SK-N-SH (cell line): ENCODE data around the gene HSD3B7. TPM values are rescaled to one million over a fixed set of nuclear protein-coding genes. Genes with fewer than 3 reads are reported as not detected.
A peak's percentile ranks its signal among the peaks of the same experiment; 100 is the strongest.
"Not testable (repeated sequence)": the region's sequence is repeated elsewhere in the genome, so short reads cannot be mapped to it uniquely, and the experiment has no call there.

Source experiments
- CTCF ChIA-PET: fragments of 300-600, 350-600 bp; formaldehyde crosslinking; extraction: SDS; loops from one replicate; lab custom pipeline; 2021; lab: Yijun Ruan, JAX
- POLR2A ChIA-PET: fragments of 350-600 bp; sonication (Branson Sonifier 250); formaldehyde crosslinking; extraction: SDS; loops from one replicate; lab custom pipeline; 2020; ENCODE audit warnings: antibody characterized with exemption, inconsistent platforms; lab: Yijun Ruan, JAX
- DNase-seq: peaks from one replicate; pipeline ENCODE4 v3.0.0; 2012
- H2AFZ ChIP-seq: fragments of 200-600 bp; sonication (generic); 2 replicates; pipeline ENCODE4 v1.8.1; 2016; ENCODE audit warnings: antibody characterized with exemption, mild to moderate bottlenecking, low read depth
- H3F3A ChIP-seq: fragments of 200-600 bp; sonication (generic); replicated peaks from 2 replicates; pipeline ENCODE3; 2016; ENCODE audit warnings: antibody characterized with exemption, mild to moderate bottlenecking; ENCODE audit not compliant: insufficient read depth
- H3K27ac ChIP-seq, 2 experiments: fragments of 200-500 bp in 1 of 2; fragments of 200-600 bp in 1 of 2; sonication (Bioruptor generic) in 1 of 2; sonication (generic), shearing (Covaris generic) in 1 of 2; 2 replicates each; pipeline versions ENCODE4 v1.5.1 to v1.6.1; 2014 to 2016; ENCODE audit warnings: low read depth in 2 of 2, inconsistent platforms in 1 of 2, low read length in 1 of 2, mild to moderate bottlenecking in 1 of 2, mixed read lengths in 1 of 2
- H3K27me3 ChIP-seq: fragments of 200-600 bp; sonication (generic), shearing (Covaris generic); 2 replicates; pipeline ENCODE4 v1.6.1; 2016; ENCODE audit warnings: mixed run types; ENCODE audit not compliant: insufficient read depth
- H3K36me3 ChIP-seq, 2 experiments: fragments of 200-500 bp in 1 of 2; fragments of 200-600 bp in 1 of 2; sonication (Bioruptor generic) in 1 of 2; sonication (generic) in 1 of 2; replicated peaks in 1 of 2; 2 replicates each; pipeline versions ENCODE3 to v1.5.1; 2014 to 2016; ENCODE audit warnings: low read length in 1 of 2, mild to moderate bottlenecking in 1 of 2; ENCODE audit not compliant: insufficient read depth in 2 of 2, control insufficient read depth in 1 of 2
- H3K4me1 ChIP-seq, 2 experiments: fragments of 200-500 bp in 1 of 2; fragments of 200-600 bp in 1 of 2; sonication (Bioruptor generic) in 1 of 2; sonication (generic), shearing (Covaris generic) in 1 of 2; 2 replicates each; pipeline versions ENCODE4 v1.5.1 to v1.6.1; 2014 to 2016; ENCODE audit warnings: low read depth in 1 of 2, low read length in 1 of 2, mixed run types in 1 of 2; ENCODE audit not compliant: insufficient read depth in 2 of 2, control insufficient read depth in 1 of 2
- H3K4me2 ChIP-seq: fragments of 200-600 bp; sonication (generic), shearing (Covaris generic); 2 replicates; pipeline ENCODE4 v1.6.1; 2017; ENCODE audit warnings: mixed run types
- H3K4me3 ChIP-seq, 2 experiments: fragments of 200-500 bp in 1 of 2; fragments of 200-600 bp in 1 of 2; sonication (Bioruptor generic) in 1 of 2; sonication (generic), shearing (Covaris generic) in 1 of 2; 2 replicates each; pipeline versions ENCODE4 v1.5.1 to v1.8.1; 2014 to 2016; ENCODE audit warnings: low read depth in 2 of 2, inconsistent platforms in 1 of 2, low read length in 1 of 2, mild to moderate bottlenecking in 1 of 2, mixed read lengths in 1 of 2, moderate library complexity in 1 of 2
- H3K79me2 ChIP-seq: fragments of 200-600 bp; sonication (generic); 2 replicates; pipeline ENCODE4 v1.8.1; 2017; ENCODE audit warnings: mild to moderate bottlenecking; ENCODE audit not compliant: insufficient read depth
- H3K9ac ChIP-seq: fragments of 200-600 bp; sonication (generic); 2 replicates; pipeline ENCODE4 v1.6.1; 2017; ENCODE audit warnings: mixed run types
- H3K9me2 ChIP-seq: fragments of 200-600 bp; sonication (generic); 2 replicates; pipeline ENCODE4 v1.6.1; 2017; ENCODE audit warnings: mixed run types
- H3K9me3 ChIP-seq: fragments of 200-600 bp; sonication (generic); 2 replicates; pipeline ENCODE4 v1.6.1; 2017; ENCODE audit warnings: mixed run types, mild to moderate bottlenecking, moderate library complexity
- H4K20me1 ChIP-seq: fragments of 200-600 bp; sonication (generic); 2 replicates; pipeline ENCODE4 v1.6.1; 2017; ENCODE audit warnings: mild to moderate bottlenecking, mixed run types; ENCODE audit not compliant: insufficient read depth
- CHD2 ChIP-seq: fragments of 150-350 bp; IDR thresholded peaks from 2 replicates; pipeline ENCODE4 v1.6.1; 2018; ENCODE audit warnings: low read length; ENCODE audit not compliant: partially characterized antibody
- EP300 ChIP-seq, 2 experiments: IDR thresholded peaks; 2 replicates each; pipeline versions ENCODE4 v1.4.0 to v1.6.1; 2012; ENCODE audit warnings: borderline replicate concordance in 1 of 2, low read depth in 1 of 2, low read length in 1 of 2
- EZH2phosphoT487 ChIP-seq: fragments of 200-600 bp; sonication (generic); IDR thresholded peaks from 2 replicates; pipeline ENCODE4 v1.6.1; 2017; ENCODE audit warnings: low read depth, mixed run types, mild to moderate bottlenecking, antibody characterized with exemption, moderate library complexity, borderline replicate concordance
- FOSL2 ChIP-seq: IDR thresholded peaks from 2 replicates; pipeline ENCODE4 v1.4.0; 2012; ENCODE audit warnings: low read depth, mild to moderate bottlenecking, moderate library complexity, borderline replicate concordance
- FOXJ3 ChIP-seq: sonication (generic); formaldehyde crosslinking; IDR thresholded peaks from 2 replicates; pipeline ENCODE4 v1.5.1; 2020; ENCODE audit warnings: mild to moderate bottlenecking, missing genetic modification reagents
- GABPA ChIP-seq: IDR thresholded peaks from 2 replicates; pipeline ENCODE4 v1.4.0; 2012; ENCODE audit warnings: low read depth, mild to moderate bottlenecking
- GATA2 ChIP-seq: sonication (generic); formaldehyde crosslinking; IDR thresholded peaks from 2 replicates; pipeline ENCODE4 v1.5.0; 2020; ENCODE audit warnings: mild to moderate bottlenecking, missing genetic modification reagents
- MEF2A ChIP-seq: IDR thresholded peaks from 2 replicates; pipeline ENCODE4 v1.4.0; 2012; ENCODE audit warnings: low read depth, borderline replicate concordance
- MXI1 ChIP-seq: IDR thresholded peaks from 2 replicates; pipeline ENCODE4 v1.6.1; 2012; ENCODE audit warnings: mild to moderate bottlenecking, low read depth, low read length, improper control_type of control experiment
- NFIC ChIP-seq: IDR thresholded peaks from 2 replicates; pipeline ENCODE4 v1.4.0; 2012; ENCODE audit warnings: borderline replicate concordance
- NRF1 ChIP-seq: IDR thresholded peaks from 2 replicates; pipeline ENCODE4 v1.6.1; 2012; ENCODE audit warnings: low read depth, mild to moderate bottlenecking, low read length
- POLR2AphosphoS5 ChIP-seq: IDR thresholded peaks from 2 replicates; pipeline ENCODE4 v1.6.1; 2012; ENCODE audit warnings: low read depth, low read length
- RAD21 ChIP-seq: IDR thresholded peaks from 2 replicates; pipeline ENCODE4 v1.6.1; 2012; ENCODE audit warnings: mild to moderate bottlenecking, low read length
- RFX5 ChIP-seq: IDR thresholded peaks from 2 replicates; pipeline ENCODE4 v1.6.1; 2012; ENCODE audit warnings: mild to moderate bottlenecking, improper control_type of control experiment, low read length
- TAF1 ChIP-seq: IDR thresholded peaks from 2 replicates; pipeline ENCODE4 v1.6.1; 2012; ENCODE audit warnings: low read depth, mild to moderate bottlenecking, low read length, moderate library complexity, borderline replicate concordance
- TEAD4 ChIP-seq: IDR thresholded peaks from 2 replicates; pipeline ENCODE4 v1.4.0; 2012; ENCODE audit warnings: mild to moderate bottlenecking, borderline replicate concordance; ENCODE audit not compliant: insufficient read depth
- YY1 ChIP-seq: IDR thresholded peaks from 2 replicates; pipeline ENCODE4 v1.4.0; 2012; ENCODE audit warnings: low read depth, mild to moderate bottlenecking
- WGBS: methylation state at CpG from one replicate; pipeline ENCODE4 v1.1.6; 2017; ENCODE audit warnings: low lambda C conversion rate; 5-methylcytosine and 5-hydroxymethylcytosine counted together
- polyA plus RNA-seq, 3 experiments: library from polyadenylated mRNA; depleted of rRNA; stranded (reverse); fragments of >200 nt; gene quantifications; 2 replicates each; pipeline ENCODE4 v1.2.3, GENCODE V29; 2012
- TF ChIP-seq, protein P1 (sequence below): IDR thresholded peaks from 2 replicates; pipeline ENCODE4 v1.4.0; 2012; ENCODE audit warnings: low read depth, borderline replicate concordance
- TF ChIP-seq, protein P2 (sequence below): IDR thresholded peaks from 2 replicates; pipeline ENCODE4 v1.4.0; 2012; ENCODE audit warnings: low read depth

Gene HSD3B7
- polyA plus RNA-seq, 1 of the 3 experiments (the other 2 are of a cell fraction) = 12.2 TPM

GRCh38 chr16:30984669-30985400 is at the start of gene HSD3B7 (continued):
- TF ChIP-seq POLR2AphosphoS5 = peak; percentile 62
- TF ChIP-seq NFIC = no peak
- no peak for TF ChIP-seq EZH2phosphoT487
- TF ChIP-seq NRF1 = no peak
- TF ChIP-seq EP300 (IDR thresholded peaks at IDR 0.05; ENCODE audit: borderline replicate concordance in 1 of 2, low read depth in 1 of 2, low read length in 1 of 2) = no peak; a peak in 1 of 4 replicates
- no peak for TF ChIP-seq MXI1
- no peak for TF ChIP-seq GATA2 (CRISPR knock-in tag)
- TF ChIP-seq FOXJ3 = no peak
- no peak for TF ChIP-seq FOSL2
- peak; percentile 68 for TF ChIP-seq CHD2
- TF ChIP-seq MEF2A = no peak
- TF ChIP-seq, protein P1, sequence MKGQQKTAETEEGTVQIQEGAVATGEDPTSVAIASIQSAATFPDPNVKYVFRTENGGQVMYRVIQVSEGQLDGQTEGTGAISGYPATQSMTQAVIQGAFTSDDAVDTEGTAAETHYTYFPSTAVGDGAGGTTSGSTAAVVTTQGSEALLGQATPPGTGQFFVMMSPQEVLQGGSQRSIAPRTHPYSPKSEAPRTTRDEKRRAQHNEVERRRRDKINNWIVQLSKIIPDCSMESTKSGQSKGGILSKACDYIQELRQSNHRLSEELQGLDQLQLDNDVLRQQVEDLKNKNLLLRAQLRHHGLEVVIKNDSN = no peak

DNA sequence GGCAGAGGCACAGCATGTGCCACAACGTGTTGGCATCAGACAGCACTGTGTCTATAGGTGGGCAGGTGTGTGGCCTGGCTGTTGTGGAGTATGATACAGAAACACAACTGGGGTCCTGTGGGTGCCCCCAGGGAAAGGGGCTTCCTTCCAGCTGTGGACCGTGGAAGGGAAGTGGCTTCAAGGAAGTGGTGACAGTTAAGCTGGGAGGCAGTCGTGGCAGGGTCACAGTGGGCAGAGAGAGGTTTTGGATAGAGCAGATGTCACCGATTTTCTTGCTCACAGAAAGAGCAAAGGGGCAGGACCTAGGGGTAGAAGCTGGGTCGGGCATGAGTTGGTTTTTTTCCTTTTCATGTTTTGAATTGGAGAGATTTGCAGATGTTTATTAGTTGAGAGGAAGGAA is 47.3 kb upstream of the HSD3B7 start:
- CTCF ChIA-PET = no interaction called here
- TF ChIP-seq TEAD4 (no peak), MEF2A (no peak), TAF1 (no peak), GATA2 (CRISPR knock-in tag) (no peak), GABPA (no peak), YY1 (no peak), FOSL2 (no peak), RAD21 (no peak), RFX5 (no peak), FOXJ3 (no peak), EZH2phosphoT487 (no peak), NRF1 (no peak)
- TF ChIP-seq, protein P1 = no peak
- TF ChIP-seq, protein P2, sequence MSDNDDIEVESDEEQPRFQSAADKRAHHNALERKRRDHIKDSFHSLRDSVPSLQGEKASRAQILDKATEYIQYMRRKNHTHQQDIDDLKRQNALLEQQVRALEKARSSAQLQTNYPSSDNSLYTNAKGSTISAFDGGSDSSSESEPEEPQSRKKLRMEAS = no peak
- TF ChIP-seq, all 33 proteins: peak for 0
- no peak for DNase-seq
- Histone ChIP-seq H3K9me2 (no peaks in the 10 kb centered on the region), H3K79me2 (peaks cover 19% of the 10 kb centered on the region; the same call in 1 of the 2 replicates), H3K9me3 (no peaks in the 10 kb centered on the region), H3K4me1 (peaks cover 0 to 7% of the 10 kb centered on the region in 2 experiments; a peak in 1 of 4 replicates), H4K20me1 (peaks cover 4% of the 10 kb centered on the region; the same call in 1 of the 2 replicates), H3K27me3 (no peaks in the 10 kb centered on the region), H3K4me2 (no peak overlapping the region), H2AFZ (no peak overlapping the region), H3K36me3 (peaks cover 13 to 27% of the 10 kb centered on the region in 2 experiments), H3K9ac (no peak overlapping the region), H3K4me3 (no peak overlapping the region), H3K27ac (no peak overlapping the region), H3F3A (peaks cover 4% of the 10 kb centered on the region)
- 69% methylated on average over 5 of the region's 5 CpGs for WGBS
- POLR2A ChIA-PET = no interaction called here

DNA sequence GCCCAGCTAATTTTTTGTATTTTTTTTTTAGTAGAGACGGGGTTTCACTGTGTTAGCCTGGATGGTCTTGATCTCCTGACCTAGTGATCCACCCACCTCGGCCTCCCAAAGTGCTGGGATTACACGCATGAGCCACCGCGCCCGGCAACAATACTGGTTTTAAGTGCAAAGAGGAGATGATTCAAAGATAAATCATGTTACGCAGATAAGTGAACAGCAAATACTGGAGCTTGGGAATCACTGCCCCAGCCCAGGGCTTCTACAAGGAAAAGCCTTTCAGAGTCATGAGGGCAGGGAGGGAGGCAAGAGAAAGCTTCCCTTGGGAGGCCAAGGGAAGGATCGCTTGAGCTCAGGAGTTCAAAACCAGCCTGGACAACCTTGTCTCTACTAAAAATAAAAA is 45.4 kb upstream of the HSD3B7 start:
- CTCF ChIA-PET = interaction anchor here (0.6 to 4.8 kb wide), 4 partner anchors 12 to 492 kb away, joined by 3 to 45 read pairs (median 3); partner anchors contain the start of gene ORAI3
- H3F3A ChIP-seq, H3K9ac ChIP-seq, H3K4me3 ChIP-seq, POLR2A ChIA-PET, H3K4me1 ChIP-seq, H3K9me3 ChIP-seq, H2AFZ ChIP-seq, H3K9me2 ChIP-seq, DNase-seq, H3K4me2 ChIP-seq, H3K27me3 ChIP-seq, H4K20me1 ChIP-seq: not testable (repeated sequence)
- WGBS = 92% methylated on average over 8 of the region's 8 CpGs
- H3K27ac ChIP-seq = peak overlapping the region in 1 of 2 experiments; percentile 75; a peak in 2 of 4 replicates
- H3K79me2 ChIP-seq = peaks cover 19% of the 10 kb centered on the region; the same call in 1 of the 2 replicates
- peaks cover 26 to 27% of the 10 kb centered on the region in 2 experiments for H3K36me3 ChIP-seq
